Epithelial cell of esophagus (primary cell): ENCODE results near the gene CFAP77.

ENCODE experiments used
- DNase-seq: peaks from one replicate; pipeline ENCODE4 v3.0.0; 2010; ENCODE audit warnings: low read depth
- H3K4me3 ChIP-seq: 2 replicates; pipeline ENCODE4 v1.5.1; 2011; ENCODE audit warnings: mild to moderate bottlenecking, low read length, control low read depth
- TF ChIP-seq, protein P1 (sequence below): IDR thresholded peaks from 2 replicates; pipeline ENCODE4 v1.5.1; 2011; ENCODE audit warnings: low read depth, mild to moderate bottlenecking, low read length, control low read depth, inconsistent platforms; ENCODE audit not compliant: insufficient read depth; ENCODE audit errors: missing control alignments

Gene CFAP77

DNA sequence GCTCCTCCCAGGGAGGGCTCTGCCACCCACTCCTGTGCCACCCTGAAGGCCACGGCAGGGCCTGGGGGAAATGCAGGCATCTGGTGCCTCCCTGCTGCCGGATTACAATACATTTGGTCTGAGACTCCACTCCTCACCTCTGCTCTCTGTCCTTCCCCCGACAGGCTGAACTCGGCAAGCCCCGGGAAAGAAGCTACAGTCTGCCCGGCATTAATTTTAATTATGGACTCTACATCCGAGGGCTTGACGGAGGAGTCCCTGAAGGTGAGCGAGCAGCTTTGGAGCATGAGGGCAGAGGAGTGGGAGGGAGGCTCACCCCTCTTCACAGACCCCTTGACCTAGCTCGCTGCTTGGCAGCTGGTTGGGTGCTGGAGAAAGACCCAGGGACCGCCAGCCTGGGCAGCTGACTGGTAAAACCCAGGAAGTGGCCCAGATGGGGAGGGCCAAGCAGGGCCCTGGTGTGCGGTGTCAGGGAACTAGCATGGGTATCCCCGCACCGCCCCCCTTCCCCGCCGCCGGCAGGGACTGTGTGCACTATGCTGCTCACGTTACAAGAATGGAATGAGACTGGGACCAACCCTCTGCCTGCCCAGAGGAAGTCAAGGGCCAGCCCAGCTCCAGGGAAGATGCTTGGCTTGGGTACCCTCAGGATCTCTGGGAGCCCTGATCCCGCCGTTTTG, 88.7 kb downstream of the CFAP77 start:
- H3K4me3 ChIP-seq: no peak overlapping the region
- TF ChIP-seq, protein P1, sequence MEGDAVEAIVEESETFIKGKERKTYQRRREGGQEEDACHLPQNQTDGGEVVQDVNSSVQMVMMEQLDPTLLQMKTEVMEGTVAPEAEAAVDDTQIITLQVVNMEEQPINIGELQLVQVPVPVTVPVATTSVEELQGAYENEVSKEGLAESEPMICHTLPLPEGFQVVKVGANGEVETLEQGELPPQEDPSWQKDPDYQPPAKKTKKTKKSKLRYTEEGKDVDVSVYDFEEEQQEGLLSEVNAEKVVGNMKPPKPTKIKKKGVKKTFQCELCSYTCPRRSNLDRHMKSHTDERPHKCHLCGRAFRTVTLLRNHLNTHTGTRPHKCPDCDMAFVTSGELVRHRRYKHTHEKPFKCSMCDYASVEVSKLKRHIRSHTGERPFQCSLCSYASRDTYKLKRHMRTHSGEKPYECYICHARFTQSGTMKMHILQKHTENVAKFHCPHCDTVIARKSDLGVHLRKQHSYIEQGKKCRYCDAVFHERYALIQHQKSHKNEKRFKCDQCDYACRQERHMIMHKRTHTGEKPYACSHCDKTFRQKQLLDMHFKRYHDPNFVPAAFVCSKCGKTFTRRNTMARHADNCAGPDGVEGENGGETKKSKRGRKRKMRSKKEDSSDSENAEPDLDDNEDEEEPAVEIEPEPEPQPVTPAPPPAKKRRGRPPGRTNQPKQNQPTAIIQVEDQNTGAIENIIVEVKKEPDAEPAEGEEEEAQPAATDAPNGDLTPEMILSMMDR: no peak
- DNase-seq: no peak

DNA sequence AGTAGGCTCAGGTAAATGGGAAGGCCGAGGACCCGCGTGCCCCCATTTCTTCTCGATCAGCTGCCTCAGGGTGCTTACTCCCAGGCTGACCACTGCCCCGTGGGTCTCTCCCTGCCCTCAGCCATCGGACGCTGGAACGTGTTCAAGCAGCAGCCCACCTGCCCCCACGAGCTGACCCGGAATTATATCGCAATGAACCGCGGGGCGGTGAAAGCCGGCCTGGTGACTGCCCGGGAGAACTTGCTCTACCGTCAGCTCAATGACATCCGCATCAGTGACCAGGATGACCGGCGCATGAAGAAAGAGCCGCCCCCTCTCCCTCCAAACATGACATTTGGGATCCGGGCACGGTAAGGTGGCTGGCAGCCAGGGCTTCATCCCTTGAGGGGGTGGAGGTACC, 89.2 kb downstream of the CFAP77 start:
- TF ChIP-seq, protein P1: no peak
- H3K4me3 ChIP-seq: no peak overlapping the region
- no peak for DNase-seq

DNA sequence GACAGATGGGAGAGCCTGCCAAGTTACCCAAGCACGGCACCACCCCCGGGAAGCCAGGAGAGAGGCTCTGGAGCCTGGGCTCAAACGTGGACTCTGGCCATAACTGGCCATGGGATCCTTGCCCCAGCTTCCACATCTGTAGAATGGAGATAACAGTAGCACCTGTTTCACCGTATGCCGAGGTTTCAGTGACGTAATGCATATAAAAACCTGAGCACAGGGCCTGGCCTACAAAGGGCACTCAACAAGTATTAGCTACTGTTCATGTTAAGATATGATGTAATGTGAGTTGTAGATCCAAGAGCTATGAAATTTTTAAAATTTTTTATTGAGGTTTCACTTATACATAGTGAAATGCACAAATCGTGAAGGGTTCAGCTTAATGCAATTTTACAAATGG, 90.2 kb downstream of the CFAP77 start:
- TF ChIP-seq, protein P1: no peak
- no peak for DNase-seq
- H3K4me3 ChIP-seq: no peak overlapping the region

DNA sequence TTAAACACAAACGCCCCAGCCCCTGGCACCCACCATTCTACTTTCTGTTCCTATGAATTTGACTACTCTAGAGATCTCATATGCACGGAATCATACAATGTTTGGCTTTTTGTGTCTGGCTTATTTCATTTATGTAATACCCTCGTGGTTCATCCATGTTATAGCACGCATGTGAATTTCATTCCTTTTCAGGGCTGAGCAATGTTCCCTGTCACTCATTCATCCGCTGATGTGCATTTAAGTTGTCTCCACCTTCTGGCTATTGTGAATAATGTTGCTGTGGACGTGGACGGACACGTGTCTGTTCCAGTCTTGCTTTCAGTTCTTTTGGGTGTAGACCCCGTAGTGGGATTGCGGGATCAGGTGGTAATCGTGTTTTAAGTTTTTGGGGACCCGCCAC, 92.5 kb downstream of the CFAP77 start:
- no peak overlapping the region for H3K4me3 ChIP-seq
- TF ChIP-seq, protein P1: no peak
- DNase-seq: no peak

- H3K4me3 ChIP-seq: no peak overlapping the region
- TF ChIP-seq, protein P1: no peak
Observed at GRCh38 chr9:132503116-132503515, 93.1 kb downstream of the CFAP77 start.

DNA sequence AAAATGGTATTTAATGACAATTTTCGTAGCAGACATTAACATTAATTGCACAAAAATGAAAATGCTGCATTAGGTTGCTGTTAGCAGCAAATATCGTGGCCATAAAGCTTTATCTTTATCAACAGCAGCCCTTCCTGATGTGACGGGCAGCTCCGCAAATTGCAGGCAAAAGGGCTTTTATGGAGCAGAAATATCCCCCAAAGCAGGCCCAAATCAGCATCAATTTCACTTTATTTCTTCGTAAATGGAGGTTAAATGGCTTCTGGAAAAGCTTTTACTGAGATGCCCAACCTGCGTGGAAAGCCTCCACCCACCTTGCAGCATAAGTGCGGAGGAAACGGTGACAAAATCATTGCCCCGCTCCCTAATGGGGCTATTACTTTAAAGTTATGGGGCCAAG, 94.5 kb downstream of the CFAP77 start:
- no peak for DNase-seq
- no peak overlapping the region for H3K4me3 ChIP-seq
- TF ChIP-seq, protein P1: no peak

More at GRCh38 chr9:132503116-132503515, 93.1 kb downstream of the CFAP77 start:
- DNase-seq: no peak

DNA sequence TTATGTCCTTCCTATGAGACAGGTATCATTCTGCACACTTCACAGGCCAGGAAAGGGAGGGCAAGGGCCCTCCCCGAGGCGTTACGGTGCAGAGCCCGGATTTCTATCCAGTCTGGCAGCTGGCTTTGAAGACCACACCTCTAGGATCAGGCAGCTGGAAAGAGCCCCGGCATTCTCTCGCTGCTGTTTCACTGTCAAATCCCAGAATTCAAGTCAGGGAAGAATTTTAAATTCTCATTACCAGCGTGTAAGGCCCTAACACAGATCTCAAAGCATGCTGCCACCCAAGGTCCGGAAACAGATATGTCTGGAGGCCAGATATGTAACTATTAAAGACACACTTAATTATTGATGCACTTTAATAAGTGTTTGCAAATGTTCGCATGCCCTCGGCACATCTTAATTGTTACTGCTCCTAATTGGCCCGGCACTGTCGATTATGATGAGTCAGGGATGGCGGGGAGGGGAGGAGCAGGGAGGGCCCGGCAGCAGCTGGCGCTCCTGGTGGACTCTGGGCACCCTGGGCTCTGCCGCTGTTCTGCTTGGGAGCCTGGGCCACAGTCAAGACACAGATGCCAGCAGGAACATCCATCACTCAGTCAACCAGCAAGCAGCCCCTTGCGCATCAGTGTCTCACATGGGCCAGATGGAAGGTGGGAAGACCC, 96.1 kb downstream of the CFAP77 start:
- no peak overlapping the region for H3K4me3 ChIP-seq
- DNase-seq: no peak
- TF ChIP-seq, protein P1: no peak
